ENCODE results near the gene TRIP13.
"Not testable (repeated sequence)": the region's sequence is repeated elsewhere in the genome, so short reads cannot be mapped to it uniquely, and the experiment has no call there.

Gene TRIP13

GRCh38 chr5:909994-910768 is 17.5 kb downstream of the TRIP13 start:
- H3K27me3 ChIP-seq (ENCODE audit: control insufficient read depth in 2 of 2, insufficient read depth in 2 of 2, low read length in 2 of 2), result no peaks in the 10 kb centered on the region
- H3K36me3 ChIP-seq (ENCODE audit: control insufficient read depth in 2 of 2, insufficient read depth in 2 of 2, low read length in 2 of 2), result peaks cover 3 to 6% of the 10 kb centered on the region in 2 donors
- H3K9me3 ChIP-seq (ENCODE audit: control insufficient read depth in 2 of 2, low read length in 2 of 2), result no peaks in the 10 kb centered on the region
- H3K9ac ChIP-seq (ENCODE audit: low read depth in 1 of 2, low read length in 2 of 2), result no peak overlapping the region
- H3K4me1 ChIP-seq (ENCODE audit: control insufficient read depth in 2 of 2, insufficient read depth in 2 of 2, low read length in 2 of 2), result no peaks in the 10 kb centered on the region
- H3K4me3 ChIP-seq (ENCODE audit: low read length in 2 of 2), result no peak overlapping the region
- H3K27ac ChIP-seq (ENCODE audit: low read depth in 2 of 2, low read length in 2 of 2), result no peak overlapping the region

GRCh38 chr5:910769-911160 is 18.1 kb downstream of the TRIP13 start:
- H3K27me3 ChIP-seq (ENCODE audit: control insufficient read depth in 2 of 2, insufficient read depth in 2 of 2, low read length in 2 of 2), result no peaks in the 10 kb centered on the region
- H3K36me3 ChIP-seq (ENCODE audit: control insufficient read depth in 2 of 2, insufficient read depth in 2 of 2, low read length in 2 of 2), result peaks cover 3 to 6% of the 10 kb centered on the region in 2 donors
- H3K4me1 ChIP-seq (ENCODE audit: control insufficient read depth in 2 of 2, insufficient read depth in 2 of 2, low read length in 2 of 2), result no peaks in the 10 kb centered on the region
- H3K4me3 ChIP-seq (ENCODE audit: low read length in 2 of 2), result no peak overlapping the region
- no peak overlapping the region for H3K27ac ChIP-seq (ENCODE audit: low read depth in 2 of 2, low read length in 2 of 2)
- H3K9ac ChIP-seq (ENCODE audit: low read depth in 1 of 2, low read length in 2 of 2), result no peak overlapping the region
- H3K9me3 ChIP-seq (ENCODE audit: control insufficient read depth in 2 of 2, low read length in 2 of 2), result no peaks in the 10 kb centered on the region

- H3K4me1 ChIP-seq (ENCODE audit: control insufficient read depth in 2 of 2, insufficient read depth in 2 of 2, low read length in 2 of 2), result no peaks in the 10 kb centered on the region
- H3K9ac ChIP-seq (ENCODE audit: low read depth in 1 of 2, low read length in 2 of 2), result no peak overlapping the region
- no peak overlapping the region for H3K4me3 ChIP-seq (ENCODE audit: low read length in 2 of 2)
- H3K9me3 ChIP-seq (ENCODE audit: control insufficient read depth in 2 of 2, low read length in 2 of 2), result no peaks in the 10 kb centered on the region
- H3K36me3 ChIP-seq (ENCODE audit: control insufficient read depth in 2 of 2, insufficient read depth in 2 of 2, low read length in 2 of 2), result peaks cover 3 to 6% of the 10 kb centered on the region in 2 donors
- no peak overlapping the region for H3K27ac ChIP-seq (ENCODE audit: low read depth in 2 of 2, low read length in 2 of 2)
- no peaks in the 10 kb centered on the region for H3K27me3 ChIP-seq (ENCODE audit: control insufficient read depth in 2 of 2, insufficient read depth in 2 of 2, low read length in 2 of 2)
Observed at GRCh38 chr5:911601-912000, 18.9 kb downstream of the TRIP13 start.

- no peaks in the 10 kb centered on the region for H3K4me1 ChIP-seq (ENCODE audit: control insufficient read depth in 2 of 2, insufficient read depth in 2 of 2, low read length in 2 of 2)
- H3K9me3 ChIP-seq (ENCODE audit: control insufficient read depth in 2 of 2, low read length in 2 of 2), result no peaks in the 10 kb centered on the region
- H3K9ac ChIP-seq (ENCODE audit: low read depth in 1 of 2, low read length in 2 of 2), result no peak overlapping the region
- H3K36me3 ChIP-seq (ENCODE audit: control insufficient read depth in 2 of 2, insufficient read depth in 2 of 2, low read length in 2 of 2), result peaks cover 3 to 4% of the 10 kb centered on the region in 2 donors
- no peak overlapping the region for H3K27ac ChIP-seq (ENCODE audit: low read depth in 2 of 2, low read length in 2 of 2)
- H3K27me3 ChIP-seq (ENCODE audit: control insufficient read depth in 2 of 2, insufficient read depth in 2 of 2, low read length in 2 of 2), result no peaks in the 10 kb centered on the region
- H3K4me3 ChIP-seq (ENCODE audit: low read length in 2 of 2), result no peak overlapping the region
Observed at GRCh38 chr5:912280-913091, 19.8 kb downstream of the TRIP13 start.

- Histone ChIP-seq H3K36me3 (ENCODE audit: control insufficient read depth in 2 of 2, insufficient read depth in 2 of 2, low read length in 2 of 2) (peaks cover 2% of the 10 kb centered on the region in 2 donors), H3K9me3 (ENCODE audit: control insufficient read depth in 2 of 2, low read length in 2 of 2) (no peaks in the 10 kb centered on the region), H3K4me3 (ENCODE audit: low read length in 2 of 2) (no peak overlapping the region), H3K27me3 (ENCODE audit: control insufficient read depth in 2 of 2, insufficient read depth in 2 of 2, low read length in 2 of 2) (no peaks in the 10 kb centered on the region), H3K9ac (ENCODE audit: low read depth in 1 of 2, low read length in 2 of 2) (no peak overlapping the region), H3K27ac (ENCODE audit: low read depth in 2 of 2, low read length in 2 of 2) (no peak overlapping the region), H3K4me1 (ENCODE audit: control insufficient read depth in 2 of 2, insufficient read depth in 2 of 2, low read length in 2 of 2) (no peaks in the 10 kb centered on the region)
Observed at GRCh38 chr5:914174-914573, 21.5 kb downstream of the TRIP13 start.

- Histone ChIP-seq H3K9ac (ENCODE audit: low read depth in 1 of 2, low read length in 2 of 2) (no peak overlapping the region), H3K27ac (ENCODE audit: low read depth in 2 of 2, low read length in 2 of 2) (no peak overlapping the region), H3K27me3 (ENCODE audit: control insufficient read depth in 2 of 2, insufficient read depth in 2 of 2, low read length in 2 of 2) (no peaks in the 10 kb centered on the region), H3K4me3 (ENCODE audit: low read length in 2 of 2) (no peak overlapping the region), H3K4me1 (ENCODE audit: control insufficient read depth in 2 of 2, insufficient read depth in 2 of 2, low read length in 2 of 2) (no peaks in the 10 kb centered on the region), H3K36me3 (ENCODE audit: control insufficient read depth in 2 of 2, insufficient read depth in 2 of 2, low read length in 2 of 2) (peaks cover 2% of the 10 kb centered on the region in 2 donors), H3K9me3 (ENCODE audit: control insufficient read depth in 2 of 2, low read length in 2 of 2) (no peaks in the 10 kb centered on the region)
Observed at GRCh38 chr5:914612-915011, 21.9 kb downstream of the TRIP13 start.

- H3K9me3 ChIP-seq (ENCODE audit: control insufficient read depth in 2 of 2, low read length in 2 of 2); H3K4me1 ChIP-seq (ENCODE audit: control insufficient read depth in 2 of 2, insufficient read depth in 2 of 2, low read length in 2 of 2); H3K36me3 ChIP-seq (ENCODE audit: control insufficient read depth in 2 of 2, insufficient read depth in 2 of 2, low read length in 2 of 2); H3K27ac ChIP-seq (ENCODE audit: low read depth in 2 of 2, low read length in 2 of 2); H3K27me3 ChIP-seq (ENCODE audit: control insufficient read depth in 2 of 2, insufficient read depth in 2 of 2, low read length in 2 of 2); H3K4me3 ChIP-seq (ENCODE audit: low read length in 2 of 2); H3K9ac ChIP-seq (ENCODE audit: low read depth in 1 of 2, low read length in 2 of 2): not testable (repeated sequence)
Observed at GRCh38 chr5:915346-915745, 22.7 kb downstream of the TRIP13 start.

- H3K4me1 ChIP-seq (ENCODE audit: control insufficient read depth in 2 of 2, insufficient read depth in 2 of 2, low read length in 2 of 2), result no peaks in the 10 kb centered on the region
Observed at GRCh38 chr5:915946-916345, 23.3 kb downstream of the TRIP13 start.

GRCh38 chr5:916441-917293 is 24.0 kb downstream of the TRIP13 start:
- Histone ChIP-seq H3K9ac (ENCODE audit: low read depth in 1 of 2, low read length in 2 of 2) (no peak overlapping the region), H3K27me3 (ENCODE audit: control insufficient read depth in 2 of 2, insufficient read depth in 2 of 2, low read length in 2 of 2) (no peaks in the 10 kb centered on the region), H3K4me1 (ENCODE audit: control insufficient read depth in 2 of 2, insufficient read depth in 2 of 2, low read length in 2 of 2) (no peaks in the 10 kb centered on the region), H3K27ac (ENCODE audit: low read depth in 2 of 2, low read length in 2 of 2) (no peak overlapping the region), H3K4me3 (ENCODE audit: low read length in 2 of 2) (no peak overlapping the region), H3K36me3 (ENCODE audit: control insufficient read depth in 2 of 2, insufficient read depth in 2 of 2, low read length in 2 of 2) (peaks cover 2% of the 10 kb centered on the region in 2 donors), H3K9me3 (ENCODE audit: control insufficient read depth in 2 of 2, low read length in 2 of 2) (no peaks in the 10 kb centered on the region)

More at GRCh38 chr5:915946-916345, 23.3 kb downstream of the TRIP13 start:
- Histone ChIP-seq H3K9ac (ENCODE audit: low read depth in 1 of 2, low read length in 2 of 2) (no peak overlapping the region), H3K4me3 (ENCODE audit: low read length in 2 of 2) (no peak overlapping the region), H3K9me3 (ENCODE audit: control insufficient read depth in 2 of 2, low read length in 2 of 2) (no peaks in the 10 kb centered on the region), H3K27ac (ENCODE audit: low read depth in 2 of 2, low read length in 2 of 2) (no peak overlapping the region), H3K36me3 (ENCODE audit: control insufficient read depth in 2 of 2, insufficient read depth in 2 of 2, low read length in 2 of 2) (peaks cover 2% of the 10 kb centered on the region in 2 donors), H3K27me3 (ENCODE audit: control insufficient read depth in 2 of 2, insufficient read depth in 2 of 2, low read length in 2 of 2) (no peaks in the 10 kb centered on the region)

- not testable (repeated sequence) for H3K4me1 ChIP-seq (ENCODE audit: control insufficient read depth in 2 of 2, insufficient read depth in 2 of 2, low read length in 2 of 2); H3K9ac ChIP-seq (ENCODE audit: low read depth in 1 of 2, low read length in 2 of 2); H3K4me3 ChIP-seq (ENCODE audit: low read length in 2 of 2); H3K9me3 ChIP-seq (ENCODE audit: control insufficient read depth in 2 of 2, low read length in 2 of 2); H3K27ac ChIP-seq (ENCODE audit: low read depth in 2 of 2, low read length in 2 of 2); H3K27me3 ChIP-seq (ENCODE audit: control insufficient read depth in 2 of 2, insufficient read depth in 2 of 2, low read length in 2 of 2); H3K36me3 ChIP-seq (ENCODE audit: control insufficient read depth in 2 of 2, insufficient read depth in 2 of 2, low read length in 2 of 2)
Observed at GRCh38 chr5:918717-919116, 26.0 kb downstream of the TRIP13 start.

Measured in mucosa of rectum (tissue), 2 donors.